ENCODE data around the gene SPRTN. TPM values are rescaled to one million over a fixed set of nuclear protein-coding genes. Genes with fewer than 3 reads are reported as not detected.

The SPRTN gene
- polyA plus RNA-seq, 1 experiment = 10.0 TPM

DNA sequence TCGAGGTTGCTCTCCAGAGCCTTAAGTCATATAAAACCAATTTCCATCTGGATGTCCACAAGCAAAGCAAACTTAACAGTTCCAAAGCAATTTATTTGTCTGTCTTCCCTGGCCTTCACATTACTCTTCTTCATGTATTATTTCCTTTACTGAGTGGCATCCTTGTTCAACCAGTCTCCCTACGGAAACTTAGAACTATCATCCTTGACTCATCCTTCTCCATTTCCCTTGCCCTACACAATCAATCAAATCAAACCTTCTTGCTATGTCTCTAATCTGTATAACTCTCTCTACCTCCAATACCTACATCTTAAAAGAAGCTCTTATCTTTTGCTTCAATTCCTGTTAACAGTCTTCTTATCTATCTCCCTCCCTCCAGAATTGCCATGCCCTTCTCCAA, 58.5 kb downstream of the SPRTN start:
- no peaks in the 10 kb centered on the region for H3K27me3 ChIP-seq (ENCODE audit: control insufficient read depth, insufficient read depth, low read length)
- H3K4me3 ChIP-seq (ENCODE audit: low read depth, low read length) = no peak overlapping the region
- TF ChIP-seq, protein P1, sequence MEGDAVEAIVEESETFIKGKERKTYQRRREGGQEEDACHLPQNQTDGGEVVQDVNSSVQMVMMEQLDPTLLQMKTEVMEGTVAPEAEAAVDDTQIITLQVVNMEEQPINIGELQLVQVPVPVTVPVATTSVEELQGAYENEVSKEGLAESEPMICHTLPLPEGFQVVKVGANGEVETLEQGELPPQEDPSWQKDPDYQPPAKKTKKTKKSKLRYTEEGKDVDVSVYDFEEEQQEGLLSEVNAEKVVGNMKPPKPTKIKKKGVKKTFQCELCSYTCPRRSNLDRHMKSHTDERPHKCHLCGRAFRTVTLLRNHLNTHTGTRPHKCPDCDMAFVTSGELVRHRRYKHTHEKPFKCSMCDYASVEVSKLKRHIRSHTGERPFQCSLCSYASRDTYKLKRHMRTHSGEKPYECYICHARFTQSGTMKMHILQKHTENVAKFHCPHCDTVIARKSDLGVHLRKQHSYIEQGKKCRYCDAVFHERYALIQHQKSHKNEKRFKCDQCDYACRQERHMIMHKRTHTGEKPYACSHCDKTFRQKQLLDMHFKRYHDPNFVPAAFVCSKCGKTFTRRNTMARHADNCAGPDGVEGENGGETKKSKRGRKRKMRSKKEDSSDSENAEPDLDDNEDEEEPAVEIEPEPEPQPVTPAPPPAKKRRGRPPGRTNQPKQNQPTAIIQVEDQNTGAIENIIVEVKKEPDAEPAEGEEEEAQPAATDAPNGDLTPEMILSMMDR (IDR thresholded peaks at IDR 0.05; ENCODE audit: insufficient read depth, low read depth, low read length) = no peak
- ChIA-PET CTCF (interaction anchor here (1.4 kb wide), 1 partner anchor 18 kb away, joined by 4 read pairs; no protein-coding TSS in a partner anchor), POLR2A (no interaction called here)
- H3K36me3 ChIP-seq (ENCODE audit: control insufficient read depth, insufficient read depth, low read length) = no peaks in the 10 kb centered on the region
- DNase-seq (ENCODE audit: low read depth) = no peak

DNA sequence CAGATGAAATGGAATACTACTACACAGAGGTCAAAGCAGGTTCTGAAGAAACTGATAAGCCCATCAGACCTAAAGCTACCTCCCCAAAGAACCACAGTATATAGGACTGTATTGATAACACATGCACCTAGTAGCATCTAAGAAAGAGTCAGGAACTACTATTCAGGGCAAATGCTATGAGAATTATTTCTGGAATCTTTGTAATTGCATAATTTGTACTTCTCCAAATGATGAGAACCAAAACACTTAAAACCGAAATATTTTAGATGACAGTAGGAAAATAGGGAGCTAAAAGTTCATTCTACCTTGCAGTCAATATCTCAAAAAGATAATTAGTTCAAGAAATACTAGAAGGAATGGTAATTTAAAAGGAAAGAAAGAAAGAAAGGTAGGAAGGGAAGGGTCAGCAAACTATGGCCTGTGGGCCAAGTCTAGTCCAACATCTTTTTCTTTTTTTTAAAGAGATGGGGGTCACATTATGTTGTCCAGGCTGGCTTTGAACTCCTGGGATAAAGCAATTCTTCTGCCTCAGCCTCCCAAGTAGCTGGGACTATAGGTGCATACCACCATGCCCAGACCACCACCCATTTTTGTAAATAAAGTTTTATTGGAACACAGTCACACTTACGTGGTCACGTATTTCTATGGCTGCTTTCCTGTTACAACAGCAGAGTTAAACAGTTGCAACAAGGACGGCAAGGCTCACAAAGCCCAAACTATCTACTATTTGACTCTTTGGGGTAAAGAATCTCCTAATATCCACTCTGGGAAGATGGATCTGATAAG, 60.0 kb downstream of the SPRTN start:
- no peak for DNase-seq (ENCODE audit: low read depth)
- Histone ChIP-seq H3K4me3 (ENCODE audit: low read depth, low read length) (no peak overlapping the region), H3K27me3 (ENCODE audit: control insufficient read depth, insufficient read depth, low read length) (no peaks in the 10 kb centered on the region), H3K36me3 (ENCODE audit: control insufficient read depth, insufficient read depth, low read length) (no peaks in the 10 kb centered on the region)
- TF ChIP-seq, protein P1 (IDR thresholded peaks at IDR 0.05; ENCODE audit: insufficient read depth, low read depth, low read length) = no peak
- ChIA-PET POLR2A (no interaction called here), CTCF (interaction anchor here (0.5 to 1.4 kb wide), 2 partner anchors 19 to 51 kb away, joined by 3 to 4 read pairs; no protein-coding TSS in a partner anchor)

DNA sequence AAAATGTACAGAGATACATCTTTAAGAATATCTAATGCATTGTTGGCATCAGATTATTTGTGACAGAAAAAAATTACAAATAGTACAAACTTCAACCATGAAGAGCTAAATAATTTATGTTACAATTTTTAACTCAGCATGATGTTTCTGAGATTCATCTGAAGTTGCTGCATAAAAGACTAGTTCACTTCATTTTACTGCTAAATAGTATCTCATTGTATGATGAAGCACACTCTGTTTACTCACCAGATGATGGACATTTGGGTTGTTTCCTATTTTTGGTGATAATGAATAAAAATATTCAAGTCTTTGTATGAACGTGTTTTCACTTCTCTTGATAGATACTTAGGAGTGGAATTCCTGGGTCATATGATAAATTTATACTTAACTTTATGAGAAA, 63.4 kb downstream of the SPRTN start:
- no peak for DNase-seq (ENCODE audit: low read depth)
- ChIA-PET POLR2A (no interaction called here), CTCF (no interaction called here)
- no peaks in the 10 kb centered on the region for H3K27me3 ChIP-seq (ENCODE audit: control insufficient read depth, insufficient read depth, low read length)
- no peaks in the 10 kb centered on the region for H3K36me3 ChIP-seq (ENCODE audit: control insufficient read depth, insufficient read depth, low read length)
- TF ChIP-seq, protein P1 (IDR thresholded peaks at IDR 0.05; ENCODE audit: insufficient read depth, low read depth, low read length) = no peak
- H3K4me3 ChIP-seq (ENCODE audit: low read depth, low read length) = no peak overlapping the region

DNA sequence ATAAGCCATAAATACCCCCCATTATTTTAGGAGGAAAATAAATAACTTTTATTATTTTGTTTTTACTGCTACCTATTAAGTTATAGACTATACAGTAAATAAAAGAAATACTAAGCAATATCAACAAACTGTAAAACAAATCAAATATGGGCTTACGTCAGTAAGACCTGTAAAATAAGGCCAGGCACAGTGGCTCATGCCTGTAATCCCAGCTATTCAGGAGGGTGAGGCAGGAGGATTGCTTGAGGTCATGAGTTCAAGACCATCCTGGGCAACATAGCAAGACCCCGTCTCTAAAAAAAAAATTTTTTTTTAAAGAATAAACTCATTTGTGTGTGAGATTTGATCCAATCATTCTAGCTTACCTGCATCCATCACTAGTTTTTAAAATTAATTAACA, 66.2 kb downstream of the SPRTN start:
- Histone ChIP-seq H3K4me3 (ENCODE audit: low read depth, low read length) (no peak overlapping the region), H3K27me3 (ENCODE audit: control insufficient read depth, insufficient read depth, low read length) (no peaks in the 10 kb centered on the region), H3K36me3 (ENCODE audit: control insufficient read depth, insufficient read depth, low read length) (0 out of 2 replicates have a peak, but pooled peaks cover 1% of the 10 kb centered on the region)
- TF ChIP-seq, protein P1 (IDR thresholded peaks at IDR 0.05; ENCODE audit: insufficient read depth, low read depth, low read length) = no peak
- POLR2A ChIA-PET = no interaction called here
- DNase-seq (ENCODE audit: low read depth) = no peak
- CTCF ChIA-PET = interaction anchor here (0.6 kb wide), 1 partner anchor 563 kb away, joined by 3 read pairs; no protein-coding TSS in a partner anchor

Other genes starting within 250 kb of the SPRTN start
- gene TRIM67, start 176.2 kb upstream of the SPRTN start, polyA plus RNA-seq (2011; rRNA removed) = 0.01 and 0.02 TPM in 2 replicates
- 22.8 and 38.2 TPM in 2 replicates for gene GNPAT, start 97.1 kb upstream of the SPRTN start, polyA plus RNA-seq (2011; rRNA removed)
- 2.7 and 4.0 TPM in 2 replicates for gene EXOC8, start 441 bp upstream of the SPRTN start, polyA plus RNA-seq (2011; rRNA removed)
- 17.5 and 44.3 TPM in 2 replicates for gene EGLN1, start 84.0 kb downstream of the SPRTN start, polyA plus RNA-seq (2011; rRNA removed)
- 19.4 and 21.4 TPM in 2 replicates for gene TSNAX, start 190.4 kb downstream of the SPRTN start, polyA plus RNA-seq (2011; rRNA removed)

Measured in BJ (cell line).